Measurements from ENCODE around the gene SLC6A9.

DNA sequence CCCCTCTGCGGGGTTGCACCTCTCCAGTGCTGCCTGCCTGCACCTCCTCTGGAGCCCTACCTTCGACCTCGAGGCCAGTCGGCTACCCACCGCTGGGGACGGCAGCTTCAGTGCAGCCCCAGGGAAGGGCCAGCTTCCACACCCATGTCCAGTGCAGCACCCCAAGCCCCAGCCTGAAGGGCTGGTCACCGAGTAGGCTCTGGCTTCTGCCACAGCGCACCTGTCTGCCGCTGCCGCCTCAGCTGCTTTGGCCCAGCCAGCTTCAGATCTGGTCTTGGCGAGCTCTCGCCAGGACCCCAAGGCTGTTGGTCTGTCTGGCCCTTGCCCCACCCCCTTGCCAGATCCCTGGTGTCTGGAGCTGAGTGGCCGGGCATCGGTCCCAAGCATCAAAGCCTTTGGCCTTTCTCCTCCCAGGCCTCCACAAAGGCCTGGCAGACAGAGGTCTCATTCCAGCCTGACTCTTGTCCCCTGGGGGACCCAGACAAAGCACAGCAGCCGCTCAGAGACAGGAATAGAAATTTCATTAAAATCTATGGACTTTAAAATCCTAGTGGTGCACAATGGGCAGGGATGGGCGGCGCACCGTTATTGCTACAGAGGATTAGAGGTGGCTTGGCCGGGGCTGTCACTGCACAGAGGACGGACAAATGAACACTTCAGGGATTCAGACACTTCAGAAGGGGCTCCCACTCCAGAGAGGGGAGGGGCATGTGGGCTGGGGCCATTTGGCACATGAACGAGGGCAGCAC is 35.1 kb downstream of the SLC6A9 start:
- TF ChIP-seq EP300 (IDR thresholded peaks at IDR 0.05) (no peak), POLR2A (IDR thresholded peaks at IDR 0.05) (no peak)

Measured in upper lobe of left lung (tissue), 4 donors.